GM12878 (cell line): ENCODE measurements around the gene SLC15A4. TPM values are rescaled to one million over a fixed set of nuclear protein-coding genes. Genes with fewer than 3 reads are reported as not detected.

ENCODE experiments used
- ATF3 ChIP-seq: IDR thresholded peaks from 2 replicates; pipeline ENCODE4 v1.6.1; 2011; ENCODE audit warnings: low read depth, mild to moderate bottlenecking, low read length, moderate library complexity, borderline replicate concordance; ENCODE audit errors: extremely low read depth
- ATF7 ChIP-seq: fragments of 450-650 bp; IDR thresholded peaks from 2 replicates; pipeline ENCODE4 v1.6.1; 2016; ENCODE audit warnings: low read depth, mild to moderate bottlenecking
- BACH1 ChIP-seq: fragments of 450-650 bp; IDR thresholded peaks from 2 replicates; pipeline ENCODE4 v1.6.1; 2017; ENCODE audit warnings: mild to moderate bottlenecking, borderline replicate concordance
- CHD1 ChIP-seq: IDR thresholded peaks from 2 replicates; pipeline ENCODE4 v1.6.1; 2012; ENCODE audit warnings: low read depth, low read length, improper control_type of control experiment
- CREB1 ChIP-seq: IDR thresholded peaks from 2 replicates; pipeline ENCODE4 v1.6.1; 2012; ENCODE audit warnings: low read depth, mild to moderate bottlenecking, inconsistent platforms
- DPF2 ChIP-seq: fragments of 450-650 bp; IDR thresholded peaks from 2 replicates; pipeline ENCODE4 v1.6.1; 2017; ENCODE audit warnings: mild to moderate bottlenecking
- ESRRA ChIP-seq: IDR thresholded peaks from 2 replicates; pipeline ENCODE4 v1.6.1; 2012; ENCODE audit warnings: mild to moderate bottlenecking, low read length, improper control_type of control experiment
- ETV6 ChIP-seq, 2 experiments: fragments of 450-650 bp in 1 of 2; IDR thresholded peaks in 1 of 2; conservative IDR thresholded peaks in 1 of 2; 2 replicates each; pipeline ENCODE4 v1.6.1; 2014; ENCODE audit warnings: antibody characterized with exemption in 1 of 2, borderline replicate concordance in 1 of 2, low read depth in 1 of 2, mild to moderate bottlenecking in 1 of 2, moderate library complexity in 1 of 2
- FOXM1 ChIP-seq: IDR thresholded peaks from 2 replicates; pipeline ENCODE4 v1.6.1; 2012; ENCODE audit warnings: low read depth, mild to moderate bottlenecking, inconsistent platforms, low read length, moderate library complexity
- GATAD2B ChIP-seq: fragments of 450-650 bp; conservative IDR thresholded peaks from 2 replicates; pipeline ENCODE4 v1.6.1; 2017; ENCODE audit warnings: low read depth, mild to moderate bottlenecking, moderate library complexity
- HDAC2 ChIP-seq: fragments of 200-600 bp; sonication (generic); IDR thresholded peaks from 2 replicates; pipeline ENCODE4 v1.6.1; 2017
- HDAC6 ChIP-seq: fragments of 200-600 bp; sonication (generic); IDR thresholded peaks from one replicate; pipeline ENCODE4 v1.8.0; 2017; ENCODE audit warnings: antibody characterized with exemption; ENCODE audit not compliant: unreplicated experiment
- HDGF ChIP-seq: fragments of 450-650 bp; IDR thresholded peaks from 2 replicates; pipeline ENCODE4 v1.6.1; 2016; ENCODE audit warnings: antibody characterized with exemption
- IKZF2 ChIP-seq, 2 experiments: fragments of 450-650 bp; IDR thresholded peaks; 2 replicates each; pipeline ENCODE4 v1.6.1; 2017; ENCODE audit warnings: mild to moderate bottlenecking in 2 of 2, moderate library complexity in 2 of 2
- IRF4 ChIP-seq: IDR thresholded peaks from 2 replicates; pipeline ENCODE4 v1.6.1; 2011; ENCODE audit warnings: low read depth, low read length
- JUNB ChIP-seq: IDR thresholded peaks from 2 replicates; pipeline ENCODE4 v1.6.1; 2016; ENCODE audit warnings: antibody characterized with exemption, mild to moderate bottlenecking
- MAX ChIP-seq: IDR thresholded peaks from 2 replicates; pipeline ENCODE4 v1.6.1; 2012; ENCODE audit warnings: low read depth, low read length, improper control_type of control experiment
- MEF2A ChIP-seq: IDR thresholded peaks from 2 replicates; pipeline ENCODE4 v1.6.1; 2011; ENCODE audit warnings: low read depth, mild to moderate bottlenecking, low read length, moderate library complexity; ENCODE audit not compliant: insufficient read depth
- MYB ChIP-seq: fragments of 150-350 bp; IDR thresholded peaks from 2 replicates; pipeline ENCODE4 v1.6.1; 2014; ENCODE audit warnings: mild to moderate bottlenecking, low read depth, low read length, borderline replicate concordance
- NKRF ChIP-seq: fragments of 450-650 bp; conservative IDR thresholded peaks from 2 replicates; pipeline ENCODE4 v1.6.1; 2017; ENCODE audit warnings: mild to moderate bottlenecking, moderate library complexity
- PAX5 ChIP-seq: IDR thresholded peaks from 2 replicates; pipeline ENCODE4 v1.6.1; 2011; ENCODE audit warnings: low read depth, low read length, borderline replicate concordance
- PAX8 ChIP-seq: fragments of 450-650 bp; IDR thresholded peaks from 2 replicates; pipeline ENCODE4 v1.6.1; 2017; ENCODE audit warnings: mild to moderate bottlenecking, moderate library complexity
- RCOR1 ChIP-seq: conservative IDR thresholded peaks from 2 replicates; pipeline ENCODE4 v1.6.1; 2012; ENCODE audit warnings: low read depth, low read length, improper control_type of control experiment
- SMARCA5 ChIP-seq: fragments of 450-650 bp; IDR thresholded peaks from 2 replicates; pipeline ENCODE4 v1.6.1; 2017; ENCODE audit warnings: mild to moderate bottlenecking
- SMC3 ChIP-seq: IDR thresholded peaks from 2 replicates; pipeline ENCODE4 v1.6.1; 2011; ENCODE audit warnings: low read length, improper control_type of control experiment, borderline replicate concordance
- SPI1 ChIP-seq: IDR thresholded peaks from 2 replicates; pipeline ENCODE4 v1.6.1; 2011; ENCODE audit warnings: low read depth, mild to moderate bottlenecking, low read length, moderate library complexity, borderline replicate concordance; ENCODE audit not compliant: insufficient read depth
- SRF ChIP-seq, 2 experiments: IDR thresholded peaks; 2 replicates each; pipeline ENCODE4 v1.6.1; 2011; ENCODE audit warnings: low read depth in 2 of 2, low read length in 2 of 2, mild to moderate bottlenecking in 1 of 2, moderate library complexity in 1 of 2
- TAF1 ChIP-seq: IDR thresholded peaks from 2 replicates; pipeline ENCODE4 v1.6.1; 2011; ENCODE audit warnings: mild to moderate bottlenecking, low read depth, low read length, borderline replicate concordance
- TCF3 ChIP-seq: IDR thresholded peaks from 2 replicates; pipeline ENCODE4 v1.6.1; 2012; ENCODE audit warnings: low read depth, mild to moderate bottlenecking, low read length, borderline replicate concordance; ENCODE audit not compliant: insufficient read depth
- TCF7 ChIP-seq: IDR thresholded peaks from 2 replicates; pipeline ENCODE4 v1.6.1; 2014; ENCODE audit warnings: antibody characterized with exemption, borderline replicate concordance
- ZSCAN29 ChIP-seq: fragments of 450-650 bp; IDR thresholded peaks from 2 replicates; pipeline ENCODE4 v1.6.1; 2017; ENCODE audit warnings: mild to moderate bottlenecking, moderate library complexity
- polyA plus RNA-seq, 11 experiments: library from polyadenylated mRNA; depleted of rRNA in 4 of 11; unstranded in 6 of 11; stranded (reverse) in 5 of 11; fragments of >200 nt; fragmentation: Nextera tagmentation in 4 of 11; fragmentation: Illumina TruSeq in 1 of 11; extraction: Ambion mirVana in 4 of 11; extraction: Trizol in 1 of 11; gene quantifications; 1 replicate in 1 of 11; 2 replicates in 10 of 11; pipeline versions ENCODE4 v1.2.1 to v1.2.3, GENCODE V29; 2011 to 2016; ENCODE audit warnings: inconsistent platforms in 2 of 11, missing spikeins in 2 of 11, low read depth in 1 of 11
- total RNA-seq, 4 experiments: library from RNA; depleted of rRNA in 3 of 4; stranded (reverse); fragments of >200 nt in 3 of 4; fragmentation: Illumina TruSeq in 1 of 4; extraction: Trizol in 1 of 4; gene quantifications; 2 replicates each; pipeline versions ENCODE4 v1.2.1 to v1.2.3, GENCODE V29; 2013 to 2021

Gene SLC15A4
- total and polyA plus RNA-seq, 10 of the 15 experiments (the other 5 are each of a cell fraction or from before 2014, with no cell fraction given) = 12.7 to 257 (median 36.6) TPM

- TF ChIP-seq HDAC6 (no peak), SRF (IDR thresholded peaks at IDR 0.05; ENCODE audit: low read depth in 2 of 2, low read length in 2 of 2) (no peak), RCOR1 (0 out of 2 replicates have a peak, but pooled peaks have one; percentile 71), PAX8 (no peak), ETV6 (conservative IDR thresholded peaks at IDR 0.05 in 1 of 2, IDR thresholded peaks at IDR 0.05 in 1 of 2; ENCODE audit: borderline replicate concordance in 1 of 2, low read depth in 1 of 2) (peak in 1 of 2 experiments; percentile 91; a peak in 2 of 4 replicates), TAF1 (0 out of 2 replicates have a peak, but pooled peaks have one; percentile 22), ATF3 (0 out of 2 replicates have a peak, but pooled peaks have one; percentile 9), DPF2 (peak; percentile 98), JUNB (no peak), GATAD2B (no peak), TCF7 (no peak), IKZF2 (IDR thresholded peaks at IDR 0.05) (peak; percentile 36 to 65; a peak in 3 of 4 replicates), TCF3 (peak; percentile 96), FOXM1 (peak; percentile 11; the same call in 1 of the 2 replicates), CREB1 (peak; percentile 55), HDAC2 (no peak), IRF4 (peak; percentile 81), SMARCA5 (peak; percentile 99), ZSCAN29 (peak; percentile 84), CHD1 (0 out of 2 replicates have a peak, but pooled peaks have one; percentile 47), PAX5 (peak; percentile 77; the same call in 1 of the 2 replicates), BACH1 (peak; percentile 72; the same call in 1 of the 2 replicates), MEF2A (0 out of 2 replicates have a peak, but pooled peaks have one; percentile 22), HDGF (0 out of 2 replicates have a peak, but pooled peaks have one; percentile 56), NKRF (peak; percentile 68; the same call in 1 of the 2 replicates), MAX (peak; percentile 77), ATF7 (peak; percentile 41), SMC3 (peak; percentile 31; the same call in 1 of the 2 replicates), MYB (peak; percentile 92; the same call in 1 of the 2 replicates), ESRRA (no peak; the same call in 1 of the 2 replicates), SPI1 (peak; percentile 76; the same call in 1 of the 2 replicates)
Measured at GRCh38 chr12:128829861-128830504, 6.2 kb upstream of the SLC15A4 start (continued).
